Tibial nerve (tissue), 4 donors: ENCODE results near the gene AK2. TPM values are rescaled to one million over a fixed set of nuclear protein-coding genes. Genes with fewer than 3 reads are reported as not detected.

ENCODE experiments used
- DNase-seq, 2 donors: peaks; one replicate each; pipeline ENCODE4 v3.0.0-alpha.2; 2019; ENCODE audit warnings: low spot score in 2 of 2
- H3K27ac ChIP-seq, 4 donors: fragments of 200-600 bp; sonication (generic) in 3 of 4; one replicate each; pipeline ENCODE4 v1.5.1; 2017 to 2019; ENCODE audit warnings: mild to moderate bottlenecking in 1 of 4
- H3K27me3 ChIP-seq, 2 donors: fragments of 200-600 bp; sonication (generic) in 1 of 2; one replicate each; pipeline versions ENCODE4 v1.5.1 to v1.6.0; 2017 to 2019
- H3K36me3 ChIP-seq, 3 donors: fragments of 200-600 bp; sonication (generic); one replicate each; pipeline ENCODE4 v1.5.1; 2018 to 2019
- H3K4me1 ChIP-seq, 4 donors: fragments of 200-600 bp; sonication (generic) in 3 of 4; one replicate each; pipeline ENCODE4 v1.5.1; 2017 to 2019
- H3K4me3 ChIP-seq, 4 donors: fragments of 200-600 bp; sonication (generic) in 3 of 4; one replicate each; pipeline ENCODE4 v1.5.1; 2017 to 2019; ENCODE audit warnings: mild to moderate bottlenecking in 1 of 4, moderate library complexity in 1 of 4
- H3K9me3 ChIP-seq, 4 donors: fragments of 200-600 bp; sonication (generic) in 3 of 4; one replicate each; pipeline ENCODE4 v1.5.1; 2017 to 2019
- CTCF ChIP-seq, 5 experiments: fragments of 200-600 bp in 3 of 5; fragments of 450-650 bp in 2 of 5; sonication (generic) in 3 of 5; IDR thresholded peaks; one replicate each; pipeline ENCODE4 v1.5.1; 2016 to 2019; ENCODE audit warnings: antibody characterized with exemption in 5 of 5, mild to moderate bottlenecking in 3 of 5, moderate library complexity in 2 of 5
- EP300 ChIP-seq, 2 donors: sonication (generic); formaldehyde crosslinking; IDR thresholded peaks; one replicate each; pipeline ENCODE4 v1.6.1; 2017; ENCODE audit warnings: antibody characterized with exemption in 2 of 2, mild to moderate bottlenecking in 1 of 2
- POLR2A ChIP-seq, 2 donors: fragments of 450-650 bp; IDR thresholded peaks; one replicate each; pipeline ENCODE4 v1.6.1; 2017; ENCODE audit warnings: antibody characterized with exemption in 2 of 2, mild to moderate bottlenecking in 2 of 2, moderate library complexity in 2 of 2
- WGBS, 2 donors: methylation state at CpG; one replicate each; pipeline ENCODE4 v1.1.5; 2018; 5-methylcytosine and 5-hydroxymethylcytosine counted together
- total RNA-seq, 4 donors: library from RNA; depleted of rRNA; stranded (reverse); fragments of >200 nt; gene quantifications; one replicate each; pipeline ENCODE4 v1.1.0, GENCODE V29; 2016

AK2 gene
- total RNA-seq, 4 donors from 2014 or later: 127 to 559 (median 207) TPM

GRCh38 chr1:33014464-33015163 is 22.1 kb downstream of the AK2 start:
- H3K4me1 ChIP-seq: peaks cover 2 to 29% (median 20%) of the 10 kb centered on the region in 4 donors
- no peak overlapping the region for H3K4me3 ChIP-seq
- H3K36me3 ChIP-seq: peaks cover 0 to 59% (median 12%) of the 10 kb centered on the region in 3 donors
- 84 to 86% methylated on average over 8 of the region's 8 CpGs for WGBS, 2 donors
- H3K27me3 ChIP-seq: no peaks in the 10 kb centered on the region
- no peak overlapping the region for H3K27ac ChIP-seq
- no peak for DNase-seq
- TF ChIP-seq CTCF (IDR thresholded peaks at IDR 0.05) (no peak), EP300 (IDR thresholded peaks at IDR 0.05) (no peak), POLR2A (IDR thresholded peaks at IDR 0.05) (no peak)
- H3K9me3 ChIP-seq: no peaks in the 10 kb centered on the region

- H3K4me3 ChIP-seq: no peak overlapping the region
- no peak for TF ChIP-seq EP300 (IDR thresholded peaks at IDR 0.05)
- TF ChIP-seq POLR2A (IDR thresholded peaks at IDR 0.05): no peak
- no peak for TF ChIP-seq CTCF (IDR thresholded peaks at IDR 0.05)
- H3K27me3 ChIP-seq: no peaks in the 10 kb centered on the region
- peaks cover 0 to 59% (median 12%) of the 10 kb centered on the region in 3 donors for H3K36me3 ChIP-seq
- H3K27ac ChIP-seq: no peak overlapping the region
- no peak for DNase-seq
- H3K4me1 ChIP-seq: peaks cover 2 to 37% (median 23%) of the 10 kb centered on the region in 4 donors
- WGBS, 2 donors: 63 to 74% methylated on average over 1 of the region's 1 CpG
- no peaks in the 10 kb centered on the region for H3K9me3 ChIP-seq
Measured at GRCh38 chr1:33013791-33014190, 22.9 kb downstream of the AK2 start.

- Histone ChIP-seq H3K4me3 (no peak overlapping the region), H3K9me3 (no peaks in the 10 kb centered on the region), H3K27me3 (no peaks in the 10 kb centered on the region), H3K4me1 (peaks cover 2 to 41% (median 23%) of the 10 kb centered on the region in 4 donors), H3K36me3 (peaks cover 0 to 59% (median 5%) of the 10 kb centered on the region in 3 donors), H3K27ac (peak overlapping the region; percentile 63 to 93 (median 84))
- WGBS, 2 donors: 61 to 67% methylated on average over 3 of the region's 3 CpGs
- no peak for DNase-seq
- TF ChIP-seq EP300 (IDR thresholded peaks at IDR 0.05) (no peak), POLR2A (IDR thresholded peaks at IDR 0.05) (no peak), CTCF (IDR thresholded peaks at IDR 0.05) (no peak)
Measured at GRCh38 chr1:33012165-33012564, 24.5 kb downstream of the AK2 start.

GRCh38 chr1:33010932-33011731 is 25.6 kb downstream of the AK2 start:
- Histone ChIP-seq H3K4me1 (peaks cover 2 to 52% (median 25%) of the 10 kb centered on the region in 4 donors), H3K36me3 (peaks cover 0 to 54% (median 5%) of the 10 kb centered on the region in 3 donors), H3K4me3 (no peak overlapping the region), H3K27ac (peak overlapping the region; percentile 63 to 93 (median 84)), H3K27me3 (no peaks in the 10 kb centered on the region), H3K9me3 (no peaks in the 10 kb centered on the region)
- 16 to 21% methylated on average over 5 of the region's 5 CpGs for WGBS, 2 donors
- DNase-seq: peak in 1 of 2 donors; percentile 73
- TF ChIP-seq EP300 (IDR thresholded peaks at IDR 0.05) (peak; percentile 79 to 93), POLR2A (IDR thresholded peaks at IDR 0.05) (no peak), CTCF (IDR thresholded peaks at IDR 0.05) (no peak)

- no peaks in the 10 kb centered on the region for H3K27me3 ChIP-seq
- no peaks in the 10 kb centered on the region for H3K9me3 ChIP-seq
- H3K27ac ChIP-seq: peak overlapping the region in 2 of 4 donors; percentile 90 to 93
- H3K4me1 ChIP-seq: peaks cover 2 to 64% (median 31%) of the 10 kb centered on the region in 4 donors
- 44 to 61% methylated on average over 1 of the region's 1 CpG for WGBS, 2 donors
- TF ChIP-seq POLR2A (IDR thresholded peaks at IDR 0.05) (no peak), EP300 (IDR thresholded peaks at IDR 0.05) (no peak), CTCF (IDR thresholded peaks at IDR 0.05) (no peak)
- peaks cover 0 to 52% (median 5%) of the 10 kb centered on the region in 3 donors for H3K36me3 ChIP-seq
- no peak for DNase-seq
- H3K4me3 ChIP-seq: no peak overlapping the region
Measured at GRCh38 chr1:33009561-33009960, 27.1 kb downstream of the AK2 start.
